Skeletal muscle cell (primary cell): ENCODE measurements around the gene CHMP2A.

Experiments
- DNase-seq: peaks from one replicate; pipeline ENCODE4 v3.0.0-alpha.2; 2010; ENCODE audit warnings: low read depth
- H3K4me3 ChIP-seq: 2 replicates; pipeline ENCODE4 v1.5.1; 2011; ENCODE audit warnings: low read depth, mild to moderate bottlenecking, control low read depth, low read length, moderate library complexity

Gene CHMP2A

DNA sequence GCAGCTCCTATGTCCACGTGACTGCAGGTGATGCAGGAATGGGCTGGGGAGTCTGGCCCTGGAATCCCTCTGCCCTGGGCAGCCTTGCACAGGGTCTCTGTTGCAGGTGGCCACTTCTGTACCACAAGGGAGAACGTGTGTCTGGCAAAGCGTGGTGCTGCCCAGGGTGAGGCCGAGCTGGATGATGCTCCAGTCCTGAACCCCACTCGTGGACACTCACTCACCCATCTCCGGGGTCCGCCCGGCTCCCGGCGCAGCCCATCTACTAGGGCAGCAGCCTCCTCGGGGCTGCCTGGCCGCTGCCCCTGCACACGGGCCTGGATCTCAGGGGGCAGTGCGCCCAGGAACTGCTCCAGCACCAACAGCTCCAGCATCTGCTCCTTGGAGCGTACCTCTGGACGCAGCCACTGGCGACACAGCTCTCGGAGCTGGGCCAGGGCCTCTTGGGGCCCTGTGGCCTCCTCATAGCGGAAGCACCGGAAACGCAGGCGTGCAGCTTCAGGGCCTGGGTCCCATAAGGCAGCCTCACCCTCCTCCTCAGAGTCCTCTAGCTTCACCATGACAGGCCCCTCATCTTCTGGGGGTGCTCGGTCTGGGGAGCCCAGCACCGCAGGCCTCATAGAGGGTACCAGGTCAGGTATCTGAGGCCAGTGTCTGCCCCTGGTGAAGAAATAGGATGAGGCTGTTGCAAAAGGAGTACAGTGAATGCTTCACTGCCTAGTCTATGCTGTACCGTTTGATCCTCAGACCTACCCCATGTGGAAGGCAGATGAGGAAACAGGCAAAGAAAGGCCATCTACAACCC lies 16.1 kb upstream of the CHMP2A start:
- no peak for DNase-seq
- H3K4me3 ChIP-seq, result no peak overlapping the region

DNA sequence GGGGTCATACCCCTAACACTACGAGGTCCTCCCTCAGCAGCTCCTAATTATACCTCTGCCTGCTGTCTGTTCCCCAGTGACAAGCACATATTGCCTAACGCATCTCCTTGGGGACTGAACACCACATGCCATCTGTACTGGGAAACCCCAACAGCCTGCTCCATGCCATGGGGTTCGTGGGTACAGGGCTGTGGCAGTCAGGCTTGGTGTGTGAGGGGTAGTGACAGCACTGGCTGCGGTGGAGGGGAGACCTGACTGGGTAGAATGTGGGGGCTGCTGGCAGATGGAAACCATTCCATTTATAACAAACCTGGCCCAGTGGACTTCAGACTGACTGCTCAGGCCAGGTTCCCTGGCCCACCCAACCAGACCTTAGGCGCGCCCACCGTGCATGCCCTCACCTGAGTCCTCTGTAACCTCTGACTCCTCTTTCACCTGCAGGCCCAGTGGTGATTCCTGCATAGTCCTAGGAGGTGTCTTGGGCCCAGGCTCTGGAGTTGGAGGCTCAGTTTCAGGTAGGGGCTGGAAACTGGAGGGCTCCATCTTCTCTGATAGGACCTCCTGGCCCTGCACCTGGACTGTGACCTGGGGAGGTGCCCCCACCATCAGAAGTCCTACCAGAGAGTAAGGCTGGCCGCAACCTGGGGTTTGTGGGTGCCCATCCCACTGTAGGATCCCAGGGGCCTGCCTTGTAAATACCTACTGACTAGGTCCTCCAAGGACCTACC lies 15.2 kb upstream of the CHMP2A start:
- no peak for DNase-seq

DNA sequence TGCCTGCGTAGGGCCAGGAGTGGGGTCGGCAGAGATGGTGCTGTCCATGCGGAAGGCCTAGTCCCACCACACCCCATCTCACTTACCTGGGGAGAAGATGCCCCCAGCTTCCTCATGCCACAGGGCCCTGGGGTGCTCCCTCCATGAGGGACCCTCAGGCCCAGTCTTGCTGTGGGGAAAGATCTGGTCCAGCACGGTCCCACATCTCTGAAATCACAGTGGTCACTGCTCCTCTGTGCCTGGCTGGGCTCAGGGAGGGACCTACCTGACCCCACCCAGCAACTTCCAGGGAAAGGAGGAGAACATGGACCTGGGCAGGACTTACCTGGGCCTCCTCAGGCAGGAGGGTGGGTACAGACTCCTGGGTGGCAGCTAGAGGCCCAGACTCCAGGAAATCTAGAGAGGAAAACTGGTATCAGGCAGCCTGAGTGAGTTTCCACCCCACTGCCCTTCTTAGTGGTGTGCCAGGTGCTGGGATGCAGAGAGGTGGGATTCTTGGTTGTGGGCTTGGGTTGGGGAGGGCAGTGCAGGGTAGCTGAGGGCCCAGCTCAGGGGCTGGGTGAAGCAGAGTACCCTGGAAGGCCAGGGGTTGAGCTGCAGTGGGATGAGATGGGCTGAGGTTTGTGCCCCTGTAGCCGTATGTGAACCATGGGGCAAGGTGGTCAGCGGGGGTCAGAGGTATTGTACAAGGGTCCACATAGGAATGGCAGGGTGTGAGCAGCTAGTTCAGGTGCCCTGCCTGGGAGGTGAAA lies 14.5 kb upstream of the CHMP2A start:
- DNase-seq, result no peak

More for the DNA sequence above, 15.2 kb upstream of the CHMP2A start:
- H3K4me3 ChIP-seq, result no peak overlapping the region

DNA sequence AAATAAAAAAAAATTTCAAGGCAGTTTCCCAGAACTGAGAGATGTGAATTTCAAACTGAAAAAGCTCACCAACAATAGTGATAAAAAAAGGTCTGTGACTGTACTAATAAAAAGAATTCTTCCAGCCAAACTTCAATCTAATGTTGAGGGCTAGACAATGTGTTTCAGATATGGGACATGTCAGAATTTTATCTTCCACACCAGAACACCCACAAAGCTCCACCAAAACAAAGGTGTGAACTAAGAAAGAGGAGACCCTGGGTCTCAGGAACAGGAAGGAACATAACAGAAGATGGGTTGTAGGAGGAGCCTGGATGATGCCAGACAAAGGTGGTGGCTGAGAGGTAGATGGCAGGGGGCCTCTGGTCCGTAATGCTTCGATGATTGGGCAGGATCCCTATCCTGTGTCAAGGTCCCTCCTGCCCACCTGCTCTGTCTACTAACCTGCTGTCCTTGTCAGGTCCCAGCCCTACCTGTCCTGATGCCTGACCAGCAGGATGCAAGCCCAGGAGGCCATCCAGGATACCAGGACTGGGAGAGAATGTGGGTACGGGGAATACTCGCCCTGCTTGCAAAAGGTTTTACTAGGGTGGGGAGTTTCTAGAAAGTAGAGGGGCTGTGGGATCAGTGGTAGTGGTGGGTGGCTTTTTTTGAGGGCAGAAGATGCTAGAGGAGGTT lies 13.7 kb upstream of the CHMP2A start:
- H3K4me3 ChIP-seq, result no peak overlapping the region
- DNase-seq, result no peak

More for the DNA sequence above, 14.5 kb upstream of the CHMP2A start:
- H3K4me3 ChIP-seq, result no peak overlapping the region

DNA sequence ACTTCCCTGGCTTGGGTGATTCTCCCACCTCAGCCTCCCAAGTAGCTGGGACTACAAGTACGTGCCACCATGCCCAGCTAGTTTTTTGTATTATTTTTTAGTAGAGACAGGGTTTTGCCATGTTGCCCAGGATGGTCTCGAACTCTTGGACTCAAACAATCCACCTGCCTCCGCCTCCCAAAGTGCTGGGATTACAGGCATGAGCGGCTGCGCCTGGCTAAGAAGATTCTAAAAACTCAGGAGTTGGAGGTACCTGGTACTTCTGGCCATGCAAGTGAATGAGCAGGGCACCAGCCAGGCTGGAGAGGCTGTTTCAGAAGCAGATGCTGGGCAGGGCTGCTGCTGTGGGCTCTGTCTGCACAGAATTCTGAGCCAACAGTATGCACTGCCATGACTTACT lies 12.1 kb upstream of the CHMP2A start:
- H3K4me3 ChIP-seq, result no peak overlapping the region
- no peak for DNase-seq

DNA sequence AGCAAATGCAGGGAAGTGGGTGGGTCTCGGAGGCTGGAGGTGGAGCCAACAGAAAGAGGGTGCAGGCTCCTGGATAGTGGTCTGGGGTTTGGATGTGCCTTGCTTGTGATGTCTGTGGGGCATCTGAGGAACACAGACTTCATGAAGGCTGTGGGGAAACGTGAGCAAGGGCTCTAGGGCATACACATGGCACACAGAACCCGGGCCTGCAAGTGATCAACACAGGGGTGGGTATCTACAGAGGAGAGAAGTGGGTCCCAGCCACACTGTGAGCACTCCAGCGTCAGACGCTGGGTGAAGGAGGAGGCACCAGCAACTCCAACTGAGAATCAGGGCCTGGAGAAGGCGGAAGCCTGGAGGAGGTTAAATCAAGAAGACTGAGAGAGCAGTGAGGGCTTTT lies 8.9 kb upstream of the CHMP2A start:
- no peak overlapping the region for H3K4me3 ChIP-seq
- DNase-seq, result no peak

DNA sequence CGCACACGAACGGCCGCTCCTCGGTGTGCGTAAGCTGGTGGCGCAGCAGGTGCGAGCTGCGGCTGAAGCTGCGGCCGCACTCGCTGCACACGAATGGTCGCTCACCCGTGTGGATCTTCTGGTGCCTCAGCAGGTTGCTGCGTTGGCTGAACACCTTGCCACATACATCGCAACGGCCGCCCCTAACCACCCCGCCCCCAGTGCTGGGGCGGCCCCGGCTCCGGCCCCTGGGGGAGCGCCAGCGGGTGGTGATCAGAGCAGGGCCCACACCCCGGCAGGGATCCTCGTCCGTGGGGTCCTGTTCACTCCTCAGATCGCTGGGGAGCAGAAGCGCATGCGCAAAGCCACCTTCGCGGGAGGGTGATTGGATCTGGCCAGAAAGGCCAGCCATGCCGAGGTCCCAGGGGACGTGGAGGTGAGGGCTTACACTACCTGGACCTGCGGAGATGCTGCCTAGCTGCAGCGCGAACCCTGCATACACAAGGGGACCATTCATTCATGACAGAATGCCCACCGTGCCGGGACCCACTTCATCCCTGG lies 8.2 kb upstream of the CHMP2A start:
- H3K4me3 ChIP-seq, result peak overlapping the region; percentile 40
- DNase-seq, result no peak

DNA sequence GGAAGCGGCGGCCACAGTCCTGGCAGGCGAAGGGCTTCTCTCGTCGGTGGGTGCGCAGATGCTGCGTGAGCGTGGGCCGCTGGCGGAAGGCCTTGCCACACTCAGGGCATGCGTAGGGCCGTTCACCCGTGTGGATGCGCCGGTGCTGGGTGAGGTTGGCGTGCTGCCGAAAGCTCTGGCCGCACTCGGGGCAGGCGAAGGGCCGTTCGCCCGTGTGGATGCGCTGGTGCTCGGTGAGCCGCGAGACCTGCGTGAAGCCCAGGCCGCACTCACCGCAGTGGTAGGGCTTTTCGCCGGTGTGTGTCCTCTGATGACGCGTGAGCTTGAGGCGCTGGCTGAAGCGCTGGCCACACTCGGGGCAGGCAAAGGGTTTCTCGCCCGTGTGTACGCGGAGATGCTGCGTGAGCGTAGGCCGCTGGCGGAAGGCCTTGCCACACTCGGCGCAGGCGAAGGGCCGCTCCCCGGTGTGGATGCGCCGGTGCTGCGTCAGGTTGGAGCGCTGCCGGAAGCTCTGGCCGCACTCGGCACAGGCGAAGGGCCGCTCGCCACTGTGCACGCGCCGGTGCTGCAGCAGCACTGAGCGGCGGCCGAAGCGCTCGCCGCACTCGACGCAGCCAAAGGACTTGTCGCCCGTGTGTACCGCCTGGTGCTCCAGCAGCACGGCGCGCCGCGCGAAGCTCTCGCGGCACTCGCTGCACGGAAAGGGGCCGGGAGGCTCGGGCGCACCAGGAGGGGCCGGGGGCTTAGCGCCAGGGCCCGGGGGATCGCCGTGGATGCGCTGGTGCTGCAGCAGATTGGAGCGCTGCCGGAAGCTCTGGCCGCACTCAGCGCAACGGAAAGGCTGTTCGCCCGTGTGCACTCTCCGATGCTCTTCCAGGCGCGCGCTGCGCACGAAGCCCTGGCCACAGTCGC lies 7.5 kb upstream of the CHMP2A start:
- peak overlapping the region; percentile 40 for H3K4me3 ChIP-seq
- DNase-seq, result no peak

DNA sequence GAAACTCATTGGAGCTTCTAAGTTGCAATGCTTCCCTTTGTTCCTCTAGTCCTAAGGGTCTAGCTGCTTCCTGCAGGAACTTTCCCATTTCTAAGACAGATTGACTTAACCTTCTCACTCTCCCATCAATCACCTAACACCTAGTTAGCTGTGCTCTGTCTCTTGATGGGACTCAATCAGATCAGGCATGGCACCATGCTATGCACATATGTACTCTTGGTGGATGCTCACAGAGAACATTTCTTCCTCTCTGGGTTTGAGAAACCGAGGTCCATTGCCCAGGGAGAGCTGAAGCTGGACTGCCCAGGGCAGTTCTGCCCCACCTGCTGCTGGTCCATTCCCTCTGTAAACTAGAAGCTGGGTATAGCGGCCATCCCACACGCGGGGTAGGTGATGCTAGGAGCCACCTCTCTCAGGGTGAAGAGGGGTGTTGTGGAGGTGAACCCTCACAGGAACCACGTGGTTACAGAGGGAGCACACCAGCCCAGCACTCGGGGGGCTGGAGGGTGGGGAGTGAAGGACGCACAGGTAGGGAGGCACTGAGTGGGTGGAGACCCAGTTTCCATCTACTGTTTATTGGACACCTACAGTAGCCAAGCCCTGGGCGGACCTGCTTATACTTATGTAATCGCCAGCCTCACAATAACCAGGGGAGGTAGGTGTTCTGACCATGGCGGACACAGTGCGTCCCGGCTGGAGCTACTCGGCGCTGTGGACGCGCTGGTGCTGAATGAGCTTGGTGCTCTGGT lies 6.6 kb upstream of the CHMP2A start:
- H3K4me3 ChIP-seq, result peak overlapping the region; percentile 40
- DNase-seq, result no peak

DNA sequence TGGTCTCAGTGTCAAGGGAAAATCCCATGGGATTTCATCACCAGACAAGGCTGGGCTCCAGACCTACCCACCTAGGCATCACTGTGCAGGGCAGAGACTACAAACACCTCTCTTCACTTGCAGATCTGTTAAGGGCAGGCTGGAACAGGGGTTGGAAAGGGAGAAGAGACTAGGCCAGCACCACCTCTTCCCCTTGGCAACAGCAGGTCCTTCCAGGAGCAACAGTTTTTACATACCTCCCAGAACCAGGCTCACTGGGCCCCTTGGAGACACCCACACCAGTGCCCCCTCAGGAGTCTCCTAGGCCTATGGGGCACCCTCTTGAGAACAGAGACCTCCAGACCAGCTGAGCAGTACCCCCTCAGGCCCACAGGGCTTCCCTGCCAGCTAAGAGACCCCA lies 6.0 kb upstream of the CHMP2A start:
- no peak for DNase-seq
- no peak overlapping the region for H3K4me3 ChIP-seq

DNA sequence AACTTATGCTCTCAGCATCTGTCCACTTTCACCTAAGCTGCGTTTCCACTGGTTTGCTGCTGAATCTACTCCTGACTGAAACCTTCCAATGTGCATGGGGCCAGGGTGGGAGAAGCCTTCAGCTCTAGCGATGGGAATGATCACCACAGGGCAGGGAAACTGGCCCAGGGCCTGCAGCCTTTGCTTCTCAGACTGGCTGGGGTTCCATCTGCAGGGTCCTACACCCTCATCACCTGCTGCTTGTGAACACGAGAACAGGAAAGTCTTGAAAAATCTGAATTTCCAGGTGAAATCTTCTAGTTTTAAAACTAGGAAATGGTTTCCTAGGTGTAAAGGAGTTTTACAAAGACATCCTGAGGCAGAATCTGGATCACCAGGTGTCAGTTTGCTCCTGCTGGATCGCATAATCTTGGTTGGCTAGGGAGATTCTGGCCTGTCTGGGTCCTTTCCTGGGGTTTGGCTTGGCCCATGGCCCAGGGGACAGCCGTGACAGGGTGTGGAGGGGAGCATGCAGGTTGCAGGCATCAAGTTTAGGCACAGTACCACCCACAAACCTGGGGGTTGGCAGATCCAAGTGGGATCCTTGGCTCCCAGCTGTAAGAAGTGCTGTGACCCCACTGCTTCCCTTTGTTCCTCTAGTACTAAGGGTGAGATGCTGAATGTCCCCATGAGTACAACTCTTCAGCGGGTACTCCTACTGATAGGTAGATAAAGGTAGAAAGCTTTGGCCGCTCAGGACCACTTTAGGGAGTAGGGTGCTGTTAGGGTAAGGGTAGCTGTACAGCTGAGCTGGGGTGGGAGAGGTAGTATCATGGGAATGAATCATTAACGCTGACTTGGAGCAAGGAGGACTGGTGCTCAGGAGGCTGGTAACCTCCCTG lies 5.3 kb upstream of the CHMP2A start:
- peak overlapping the region; percentile 58 for H3K4me3 ChIP-seq
- DNase-seq, result no peak

DNA sequence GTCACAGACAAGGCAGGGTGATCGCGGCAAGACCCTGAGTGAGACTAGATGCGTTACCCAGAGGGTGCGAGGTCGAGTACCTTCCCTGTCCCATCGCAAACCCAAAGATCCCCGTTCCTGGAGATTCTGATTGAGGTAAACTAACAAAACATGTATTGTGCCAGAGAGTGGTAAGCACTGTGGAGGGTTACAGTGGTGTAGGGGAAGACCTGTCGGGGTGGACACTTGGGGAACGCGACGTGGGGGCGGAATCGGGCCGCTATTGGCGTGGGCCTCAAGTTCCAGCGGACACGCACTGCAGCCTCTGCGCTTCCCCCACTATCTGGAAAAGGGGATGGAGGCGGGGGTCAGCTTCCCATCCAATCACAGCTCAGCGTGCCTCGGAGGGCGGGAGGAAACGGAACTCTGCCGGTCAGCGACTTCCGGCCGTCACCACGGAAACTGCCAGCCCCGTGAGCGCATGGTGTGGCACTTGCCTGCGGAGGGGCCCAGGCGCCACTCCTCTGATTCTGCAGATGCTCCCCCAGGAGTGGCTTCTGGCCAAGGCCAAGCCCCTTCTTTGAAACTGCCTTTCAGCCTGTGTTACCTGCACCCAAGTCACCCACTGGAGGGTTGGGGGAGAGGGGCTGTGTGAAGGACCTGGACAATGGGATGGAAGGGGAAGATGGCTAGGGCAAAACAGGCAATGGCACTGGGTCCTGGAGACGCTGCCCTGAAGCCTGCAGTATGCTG lies 4.5 kb upstream of the CHMP2A start:
- peak overlapping the region; percentile 58 for H3K4me3 ChIP-seq
- DNase-seq, result peak; percentile 75

DNA sequence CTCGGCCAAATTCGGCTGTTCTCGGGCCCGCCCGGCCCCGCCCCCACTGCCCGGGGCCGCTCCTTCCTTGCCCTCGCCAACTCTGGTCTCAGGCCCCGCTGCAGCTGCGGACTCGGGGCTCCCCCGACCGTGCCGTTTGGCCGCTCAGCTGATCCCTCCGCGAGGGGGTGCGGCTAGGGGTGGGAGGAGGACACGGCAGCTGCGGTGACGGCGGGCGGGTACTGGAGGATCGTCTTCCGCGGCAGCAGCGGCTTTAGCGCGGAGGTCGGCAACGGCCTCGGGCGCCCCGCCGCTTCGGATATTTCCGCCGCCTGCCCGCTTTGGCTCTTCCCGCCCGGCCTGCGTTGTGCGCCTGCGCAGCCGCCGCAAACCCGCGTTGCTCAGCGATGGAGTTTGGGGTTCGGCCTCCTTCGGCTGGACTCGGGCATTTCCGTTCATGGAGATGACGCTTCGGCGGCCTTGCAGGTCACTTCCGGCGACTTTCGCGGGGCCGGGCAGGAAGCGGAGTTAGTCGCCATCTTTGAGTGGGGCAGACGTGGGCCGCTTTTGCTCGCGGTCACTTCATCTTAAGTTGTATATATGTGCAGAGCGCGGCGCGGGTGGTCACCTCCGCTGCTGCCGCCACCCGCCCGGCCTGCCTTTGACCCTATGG lies 3.8 kb upstream of the CHMP2A start:
- peak; percentile 92 for DNase-seq

DNA sequence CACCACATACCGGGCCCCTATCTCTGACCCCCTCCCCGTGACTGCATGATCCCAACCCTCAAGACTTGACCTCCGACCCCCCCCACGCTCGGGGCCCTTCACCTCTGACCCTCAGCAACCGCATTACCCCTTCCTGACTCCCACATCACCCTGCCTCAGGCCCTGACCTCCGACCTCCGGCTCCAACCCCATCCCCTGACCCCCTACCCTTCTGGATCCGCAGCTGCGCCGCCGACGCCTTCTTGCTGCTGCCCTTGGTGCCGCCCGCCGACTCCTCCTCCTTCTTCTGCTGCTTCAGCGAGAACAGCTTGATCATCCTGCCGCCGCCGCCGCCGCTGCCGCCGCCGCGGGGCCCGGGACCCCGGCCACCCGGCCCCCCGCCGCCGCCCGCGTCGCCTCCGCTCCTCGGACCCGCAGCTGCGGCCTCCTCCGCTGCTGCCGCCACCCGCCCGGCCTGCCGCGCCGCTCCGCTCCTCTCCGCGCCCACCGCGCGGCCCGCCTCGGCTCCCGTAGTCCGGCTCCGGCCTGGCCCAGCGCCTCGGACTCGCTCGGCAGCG lies 3.2 kb upstream of the CHMP2A start, which contains the start of gene UBE2M:
UBE2M (minus strand) TSS at position 546 of the 557 bp plus-strand sequence; CDS start at position 316, 230 bp downstream.
- H3K4me3 ChIP-seq, result peak within 1 kb of the TSS; percentile 58
- no peak for DNase-seq

More for the DNA sequence above, 3.8 kb upstream of the CHMP2A start:
- H3K4me3 ChIP-seq, result peak overlapping the region; percentile 58
